A204.1 (cell line): ENCODE results near the gene PPP1R16B.
"Not testable (repeated sequence)": the region's sequence is repeated elsewhere in the genome, so short reads cannot be mapped to it uniquely, and the experiment has no call there.

ENCODE experiments used
- FAIRE-seq: peaks from 2 replicates; lab custom pipeline; 2012; peaks lifted over from hg19 to GRCh38; lab: Jason Lieb, UNC

Gene PPP1R16B

GRCh38 chr20:38853759-38854158 is 48.3 kb downstream of the PPP1R16B start:
- no peak for FAIRE-seq

- no peak for FAIRE-seq
Measured at GRCh38 chr20:38854654-38855066, 49.2 kb downstream of the PPP1R16B start.

- FAIRE-seq, result no peak
Measured at GRCh38 chr20:38855356-38855755, 49.9 kb downstream of the PPP1R16B start.

GRCh38 chr20:38856570-38856969 is 51.1 kb downstream of the PPP1R16B start:
- no peak for FAIRE-seq

- no peak for FAIRE-seq
Measured at GRCh38 chr20:38857703-38858102, 52.2 kb downstream of the PPP1R16B start.

- FAIRE-seq, result no peak
Measured at GRCh38 chr20:38859070-38859690, 53.7 kb downstream of the PPP1R16B start.

GRCh38 chr20:38859857-38860256 is 54.4 kb downstream of the PPP1R16B start:
- not testable (repeated sequence) for FAIRE-seq

GRCh38 chr20:38861071-38861401 is 55.5 kb downstream of the PPP1R16B start:
- FAIRE-seq, result no peak

GRCh38 chr20:38862226-38862625 is 56.7 kb downstream of the PPP1R16B start:
- no peak for FAIRE-seq

- FAIRE-seq, result no peak
Measured at GRCh38 chr20:38863024-38863851, 57.7 kb downstream of the PPP1R16B start.

GRCh38 chr20:38864662-38865061 is 59.2 kb downstream of the PPP1R16B start:
- no peak for FAIRE-seq

GRCh38 chr20:38866265-38867061 is 61.0 kb downstream of the PPP1R16B start:
- no peak for FAIRE-seq

- FAIRE-seq, result no peak
Measured at GRCh38 chr20:38867062-38867359, 61.5 kb downstream of the PPP1R16B start.

GRCh38 chr20:38870733-38871559 is 65.4 kb downstream of the PPP1R16B start:
- FAIRE-seq, result no peak

GRCh38 chr20:38871560-38871953 is 66.1 kb downstream of the PPP1R16B start:
- no peak for FAIRE-seq

GRCh38 chr20:38872036-38872435 is 66.5 kb downstream of the PPP1R16B start:
- FAIRE-seq, result no peak

- FAIRE-seq, result no peak
Measured at GRCh38 chr20:38872491-38873049, 67.1 kb downstream of the PPP1R16B start.

- no peak for FAIRE-seq
Measured at GRCh38 chr20:38873050-38873581, 67.6 kb downstream of the PPP1R16B start.

GRCh38 chr20:38874460-38875174 is 69.1 kb downstream of the PPP1R16B start:
- no peak for FAIRE-seq

GRCh38 chr20:38875175-38875993 is 69.9 kb downstream of the PPP1R16B start:
- no peak for FAIRE-seq
